Ovary (tissue), 9 donors: Measurements from ENCODE around the gene GALNT5. TPM values are rescaled to one million over a fixed set of nuclear protein-coding genes. Genes with fewer than 3 reads are reported as not detected.

ENCODE experiments used
- DNase-seq, 5 donors: peaks; one replicate each; pipeline ENCODE4 v3.0.0-alpha.2; 2019 to 2020
- H3K27ac ChIP-seq, 2 donors: fragments of 200-600 bp; one replicate each; pipeline versions ENCODE4 v1.5.1 to v1.8.0; 2019 to 2022
- H3K27me3 ChIP-seq: fragments of 200-600 bp; one replicate; pipeline ENCODE4 v1.8.0; 2022
- H3K36me3 ChIP-seq: fragments of 200-600 bp; sonication (generic); one replicate; pipeline ENCODE4 v1.5.1; 2019
- H3K4me1 ChIP-seq: one replicate; pipeline ENCODE4 v1.8.1; 2013; ENCODE audit warnings: mild to moderate bottlenecking, moderate library complexity; ENCODE audit not compliant: insufficient read depth
- H3K4me3 ChIP-seq: fragments of 200-600 bp; sonication (generic); one replicate; pipeline ENCODE4 v1.5.1; 2017
- H3K9me3 ChIP-seq, 2 donors: fragments of 200-600 bp in 1 of 2; sonication (generic) in 1 of 2; one replicate each; pipeline versions ENCODE4 v1.5.1 to v1.8.1; 2013 to 2019; ENCODE audit warnings: mild to moderate bottlenecking in 1 of 2, moderate library complexity in 1 of 2
- CTCF ChIP-seq, 3 donors: fragments of 450-650 bp in 2 of 3; fragments of 200-600 bp in 1 of 3; IDR thresholded peaks; one replicate each; pipeline versions ENCODE4 v1.5.1 to v1.8.0; 2016 to 2022; ENCODE audit warnings: antibody characterized with exemption in 3 of 3, mild to moderate bottlenecking in 1 of 3
- EP300 ChIP-seq: sonication (generic); formaldehyde crosslinking; IDR thresholded peaks from one replicate; pipeline ENCODE4 v1.6.1; 2017; ENCODE audit warnings: antibody characterized with exemption
- POLR2A ChIP-seq: fragments of 450-650 bp; IDR thresholded peaks from one replicate; pipeline ENCODE4 v1.6.1; 2017; ENCODE audit warnings: antibody characterized with exemption, mild to moderate bottlenecking, moderate library complexity
- WGBS, 3 donors: extraction: QIAGEN DNeasy Blood & Tissue Kit in 1 of 3; methylation state at CpG; one replicate each; pipeline versions ENCODE4 v1.1.5 to v1.1.7; 2013 to 2017; 5-methylcytosine and 5-hydroxymethylcytosine counted together
- intact Hi-C, 4 donors: fragments of 100-400 bp; cut with DNase I; formaldehyde crosslinking; loops; one replicate each; pipeline versions ENCODE4 v1.11.0 to v1.15.1; 2022 to 2023
- polyA plus RNA-seq, 2 donors: library from polyadenylated mRNA; stranded (reverse); fragments of 200-250 nt in 1 of 2; fragments of 350-450 nt in 1 of 2; fragmentation: Illumina TruSeq in 1 of 2; extraction: RNeasy Lipid Tissue Mini Kit (QIAGEN cat#74804) in 1 of 2; gene quantifications; one replicate each; pipeline ENCODE4 v1.2.3, GENCODE V29; 2013 to 2014
- total RNA-seq, 7 donors: library from RNA; depleted of rRNA in 2 of 7; stranded (reverse); fragments of >200 nt in 2 of 7; fragmentation: NEBNext Ultra II Directional in 3 of 7; extraction: Animal tissue kit (Norgen Biotek cat#: 25700) in 3 of 7; gene quantifications; one replicate each; pipeline versions ENCODE4 v1.1.0 to v1.2.4, GENCODE V29; 2016 to 2023
- donor health status: DM: no; HTN: no; CAD: no; lungs with moderate emphysema.
- donor health status: DM: no; HTN: no; CAD: no.
- donor health status: Bipolar disorder and iron deficiency.
- donor health status: DM: yes; HTN: yes; CAD: no.
- donor health status: DM: no; HTN: no; CAD: no.
- donor health status: DM: yes; HTN: yes; CAD: no.

GALNT5 gene
- total and polyA plus RNA-seq, 9 donors, result 0.05 to 0.80 (median 0.15) TPM; not detected in 4

DNA sequence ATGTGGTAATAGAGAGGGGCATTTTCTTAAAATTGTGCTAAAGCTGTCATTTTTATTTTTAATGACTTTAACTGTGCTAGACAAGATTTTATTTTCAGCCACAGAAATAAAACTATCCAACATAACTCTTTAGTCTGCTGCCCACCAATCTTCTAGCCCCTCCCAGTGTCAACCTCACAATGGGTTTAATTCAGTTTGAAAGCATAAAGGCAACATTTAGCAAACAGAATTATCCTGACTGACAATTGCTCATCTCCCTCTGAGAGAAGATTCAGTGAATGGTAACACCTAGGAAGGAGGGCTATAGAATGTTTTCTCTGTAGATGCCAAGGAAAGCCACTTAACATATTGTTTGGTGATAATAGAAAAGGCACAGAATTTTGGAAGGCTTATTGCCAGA lies 62.9 kb downstream of the GALNT5 start:
- no peaks in the 10 kb centered on the region for H3K36me3 ChIP-seq
- no peaks in the 10 kb centered on the region for H3K4me1 ChIP-seq
- no peaks in the 10 kb centered on the region for H3K9me3 ChIP-seq
- no peak overlapping the region for H3K4me3 ChIP-seq
- intact Hi-C loops, result no loop called here
- TF ChIP-seq CTCF (IDR thresholded peaks at IDR 0.05) (no peak), EP300 (no peak), POLR2A (no peak)
- DNase-seq, result no peak
- no peak overlapping the region for H3K27ac ChIP-seq
- H3K27me3 ChIP-seq, result no peaks in the 10 kb centered on the region

GRCh38 chr2:157321466-157321865 lies 64.0 kb downstream of the GALNT5 start:
- H3K9me3 ChIP-seq, result no peaks in the 10 kb centered on the region
- no peak for DNase-seq
- TF ChIP-seq EP300 (no peak), POLR2A (no peak), CTCF (IDR thresholded peaks at IDR 0.05) (no peak)
- intact Hi-C loops, result no loop called here
- no peaks in the 10 kb centered on the region for H3K36me3 ChIP-seq
- 81 to 83% (median 82%) methylated on average over 2 of the region's 2 CpGs for WGBS, 3 donors
- H3K27me3 ChIP-seq, result no peaks in the 10 kb centered on the region
- H3K4me3 ChIP-seq, result no peak overlapping the region
- no peaks in the 10 kb centered on the region for H3K4me1 ChIP-seq
- H3K27ac ChIP-seq, result no peak overlapping the region

DNA sequence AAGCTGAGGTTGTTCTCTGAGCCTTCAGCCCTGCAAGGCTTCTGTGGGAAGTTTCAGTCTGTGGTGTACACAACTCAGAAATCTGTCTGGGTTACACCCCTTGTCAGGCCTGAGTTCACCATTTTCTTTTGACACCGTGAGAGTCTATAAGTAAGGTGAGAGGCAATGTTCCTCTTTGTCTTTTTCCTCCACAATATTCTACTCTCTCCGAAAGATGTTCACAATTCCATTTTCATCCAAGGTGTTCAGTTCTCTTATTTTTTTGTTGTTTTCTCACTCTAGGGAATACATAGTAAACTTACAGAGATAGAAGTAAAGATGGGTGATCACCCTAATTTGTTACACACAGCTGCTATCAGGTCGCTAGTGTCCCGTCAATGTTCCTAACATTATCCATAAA lies 64.9 kb downstream of the GALNT5 start:
- WGBS, 3 donors, result 67 to 80% (median 79%) methylated on average over 4 of the region's 4 CpGs
- no peaks in the 10 kb centered on the region for H3K36me3 ChIP-seq
- TF ChIP-seq EP300, result no peak
- no peak for TF ChIP-seq POLR2A
- TF ChIP-seq CTCF (IDR thresholded peaks at IDR 0.05), result no peak

GRCh38 chr2:157324331-157324843 lies 66.9 kb downstream of the GALNT5 start:
- Histone ChIP-seq H3K4me3 (no peak overlapping the region), H3K27me3 (no peaks in the 10 kb centered on the region), H3K9me3 (no peaks in the 10 kb centered on the region), H3K4me1 (no peaks in the 10 kb centered on the region), H3K27ac (no peak overlapping the region), H3K36me3 (no peaks in the 10 kb centered on the region)
- intact Hi-C loops, result no loop called here
- TF ChIP-seq CTCF (IDR thresholded peaks at IDR 0.05) (no peak), EP300 (no peak), POLR2A (no peak)
- 71 to 80% (median 72%) methylated on average over 2 of the region's 2 CpGs for WGBS, 3 donors
- no peak for DNase-seq

More for the DNA sequence above, 64.9 kb downstream of the GALNT5 start:
- Histone ChIP-seq H3K4me3 (no peak overlapping the region), H3K4me1 (no peaks in the 10 kb centered on the region), H3K27me3 (no peaks in the 10 kb centered on the region), H3K27ac (no peak overlapping the region), H3K9me3 (no peaks in the 10 kb centered on the region)
- no peak for DNase-seq
- intact Hi-C loops, result no loop called here
